Activated CD4-positive, alpha-beta T cell treated with anti-CD3 and anti-CD28 coated beads for 36 hours (primary cell): ENCODE measurements around the gene RPS6KC1. TPM values are rescaled to one million over a fixed set of nuclear protein-coding genes. Genes with fewer than 3 reads are reported as not detected.

Experiments used
- ATAC-seq: fragments of 200-7000 bp; cut with Tn5 transposase; one replicate; pipeline ENCODE4 v1.10.0; 2021; ENCODE audit warnings: mild to moderate bottlenecking, moderate library complexity
- CTCF ChIA-PET: fragments of 350-600 bp; sonication (Branson Sonifier 250); formaldehyde crosslinking; loops from one replicate; lab custom pipeline; 2021; ENCODE audit warnings: antibody characterized with exemption; lab: Charles Lee
- POLR2A ChIA-PET: fragments of 350-600 bp; sonication (Branson Sonifier 250); formaldehyde crosslinking; loops from one replicate; lab custom pipeline; 2021; ENCODE audit warnings: antibody characterized with exemption, inconsistent platforms; lab: Charles Lee
- DNase-seq: peaks from one replicate; pipeline ENCODE4 v3.0.0-alpha.2; 2020
- H3K27ac Mint-ChIP-seq: one replicate; pipeline ENCODE4 v1.8.0; 2021; ENCODE audit warnings: mixed read lengths
- H3K27me3 Mint-ChIP-seq: one replicate; pipeline ENCODE4 v1.8.0; 2021; ENCODE audit warnings: mixed read lengths
- H3K36me3 Mint-ChIP-seq: one replicate; pipeline ENCODE4 v1.8.0; 2021; ENCODE audit warnings: low read depth, mixed read lengths
- H3K4me1 Mint-ChIP-seq: one replicate; pipeline ENCODE4 v1.8.0; 2021; ENCODE audit warnings: mixed read lengths
- H3K4me3 Mint-ChIP-seq: one replicate; pipeline ENCODE4 v1.8.0; 2021; ENCODE audit warnings: mild to moderate bottlenecking, moderate library complexity, mixed read lengths
- H3K9me3 Mint-ChIP-seq: one replicate; pipeline ENCODE4 v1.8.0; 2021; ENCODE audit warnings: low read depth, mixed read lengths
- intact Hi-C, 2 experiments: fragments of 100-400 bp; cut with DNase I in 1 of 2; cut with micrococcal nuclease in 1 of 2; formaldehyde crosslinking; loops; one replicate each; pipeline versions ENCODE4 v1.14.2 to v1.15.1; 2022 to 2024; cut with DNase I, micrococcal nuclease
- total RNA-seq, 2 experiments: library from RNA; stranded (reverse); gene quantifications; one replicate each; pipeline ENCODE4 v1.2.3, GENCODE V29; 2021

The RPS6KC1 gene
- total RNA-seq, 2 experiments from 2014 or later: 4.9 to 5.7 TPM

- intact Hi-C loops: loop anchor here in 1 of 2 experiments (5.0 kb wide), 1 partner anchor 263 kb away; the partner anchor contains the start of genes NSL1 and TATDN3
- no peak for DNase-seq
- no peak for ATAC-seq
- H3K4me3 Mint-ChIP-seq: no peak overlapping the region
- peaks cover 7% of the 10 kb centered on the region for H3K36me3 Mint-ChIP-seq
- peaks cover 10% of the 10 kb centered on the region for H3K9me3 Mint-ChIP-seq
- H3K27ac Mint-ChIP-seq: no peak overlapping the region
- ChIA-PET CTCF (interaction anchor here (0.9 to 1.6 kb wide), 3 partner anchors 12 to 68 kb away, joined by 3 read pairs; no protein-coding TSS in a partner anchor), POLR2A (no interaction called here)
- H3K4me1 Mint-ChIP-seq: peaks cover 22% of the 10 kb centered on the region
- no peaks in the 10 kb centered on the region for H3K27me3 Mint-ChIP-seq
Measured at GRCh38 chr1:213054733-213055591, 3.9 kb downstream of the RPS6KC1 start.

DNA sequence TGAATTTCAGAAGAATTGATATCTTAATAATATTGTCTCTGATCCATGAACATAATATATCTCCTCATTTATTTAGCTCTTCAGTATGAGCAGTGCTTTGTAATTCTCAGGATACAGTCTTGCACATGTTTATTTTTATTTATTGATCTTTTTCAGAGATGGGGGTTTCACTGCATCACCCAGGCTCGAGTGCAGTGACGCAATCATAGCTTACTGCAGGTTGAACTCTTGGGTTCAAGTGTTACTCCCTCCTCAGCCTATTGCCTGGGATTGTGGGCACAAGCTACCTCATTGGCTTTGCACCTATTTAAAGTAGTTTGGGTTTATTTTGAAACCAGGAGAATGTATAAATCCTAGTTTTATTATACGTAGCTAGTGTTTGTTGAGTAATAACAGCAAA lies 4.7 kb downstream of the RPS6KC1 start:
- no peak overlapping the region for H3K4me3 Mint-ChIP-seq
- peaks cover 2% of the 10 kb centered on the region for H3K9me3 Mint-ChIP-seq
- DNase-seq (no peak), ATAC-seq (no peak)
- CTCF ChIA-PET: interaction anchor here (0.9 to 1.6 kb wide), 4 partner anchors 11 to 110 kb away, joined by 3 read pairs; no protein-coding TSS in a partner anchor
- H3K27me3 Mint-ChIP-seq: no peaks in the 10 kb centered on the region
- POLR2A ChIA-PET: no interaction called here
- intact Hi-C loops: no loop called here
- H3K27ac Mint-ChIP-seq: no peak overlapping the region
- peaks cover 14% of the 10 kb centered on the region for H3K4me1 Mint-ChIP-seq
- H3K36me3 Mint-ChIP-seq: peaks cover under 1% of the 10 kb centered on the region

GRCh38 chr1:213057264-213058059 lies 6.4 kb downstream of the RPS6KC1 start:
- POLR2A ChIA-PET: no interaction called here
- Mint-ChIP-seq H3K9me3 (peaks cover 2% of the 10 kb centered on the region), H3K27ac (no peak overlapping the region), H3K4me1 (peaks cover 9% of the 10 kb centered on the region), H3K27me3 (no peaks in the 10 kb centered on the region), H3K36me3 (peaks cover 2% of the 10 kb centered on the region), H3K4me3 (no peak overlapping the region)
- CTCF ChIA-PET: interaction anchor here (1.5 kb wide), 1 partner anchor 63 kb away, joined by 4 read pairs; no protein-coding TSS in a partner anchor
- intact Hi-C loops: no loop called here
- ATAC-seq: no peak
- no peak for DNase-seq

GRCh38 chr1:213060836-213061235 lies 9.8 kb downstream of the RPS6KC1 start:
- Mint-ChIP-seq H3K4me3 (no peak overlapping the region), H3K27ac (no peak overlapping the region), H3K9me3 (peaks cover 2% of the 10 kb centered on the region), H3K36me3 (peaks cover 2% of the 10 kb centered on the region), H3K27me3 (no peaks in the 10 kb centered on the region), H3K4me1 (no peaks in the 10 kb centered on the region)
- CTCF ChIA-PET: interaction anchor here (0.6 to 1.4 kb wide), 2 partner anchors 259 to 329 kb away, joined by 3 to 4 read pairs; no protein-coding TSS in a partner anchor
- POLR2A ChIA-PET: no interaction called here
- no peak for ATAC-seq
- no peak for DNase-seq
- intact Hi-C loops: no loop called here

DNA sequence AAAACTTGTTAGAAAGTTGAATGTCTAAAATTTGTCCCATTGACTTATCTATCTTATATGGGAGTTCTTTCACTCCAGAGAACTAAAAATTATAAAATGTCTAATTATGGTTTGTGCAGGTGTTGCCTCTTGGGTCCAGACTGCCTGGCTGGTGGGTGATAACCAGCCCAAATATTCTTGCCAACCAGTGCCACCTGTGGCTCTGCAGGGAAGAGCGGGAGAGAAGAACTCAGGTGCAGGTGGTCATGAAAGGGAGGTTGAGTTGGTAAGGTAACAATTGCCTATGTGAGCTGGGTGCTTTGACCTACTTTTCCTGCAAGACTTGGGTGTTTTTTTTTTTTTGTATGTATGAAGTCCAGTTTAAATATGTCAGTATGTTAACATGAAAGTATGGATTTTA lies 10.2 kb downstream of the RPS6KC1 start:
- intact Hi-C loops: no loop called here
- POLR2A ChIA-PET: no interaction called here
- Mint-ChIP-seq H3K27me3 (no peaks in the 10 kb centered on the region), H3K4me3 (no peak overlapping the region), H3K9me3 (peaks cover 2% of the 10 kb centered on the region), H3K4me1 (no peaks in the 10 kb centered on the region), H3K27ac (no peak overlapping the region), H3K36me3 (peaks cover 2% of the 10 kb centered on the region)
- CTCF ChIA-PET: interaction anchor here (0.6 to 1.4 kb wide), 2 partner anchors 259 to 330 kb away, joined by 3 to 4 read pairs; no protein-coding TSS in a partner anchor
- DNase-seq (no peak), ATAC-seq (no peak)

GRCh38 chr1:213065800-213066199 lies 14.8 kb downstream of the RPS6KC1 start:
- intact Hi-C loops: no loop called here
- Mint-ChIP-seq H3K4me1 (peaks cover 7% of the 10 kb centered on the region), H3K36me3 (peaks cover 2% of the 10 kb centered on the region), H3K9me3 (no peaks in the 10 kb centered on the region), H3K4me3 (no peak overlapping the region), H3K27me3 (no peaks in the 10 kb centered on the region), H3K27ac (no peak overlapping the region)
- POLR2A ChIA-PET: no interaction called here
- no peak for DNase-seq
- CTCF ChIA-PET: no interaction called here
- ATAC-seq: no peak

GRCh38 chr1:213066363-213066762 lies 15.3 kb downstream of the RPS6KC1 start:
- no peak for ATAC-seq
- no peak for DNase-seq
- Mint-ChIP-seq H3K4me3 (no peak overlapping the region), H3K27ac (no peak overlapping the region), H3K27me3 (no peaks in the 10 kb centered on the region), H3K9me3 (no peaks in the 10 kb centered on the region), H3K36me3 (no peaks in the 10 kb centered on the region), H3K4me1 (peaks cover 7% of the 10 kb centered on the region)
- intact Hi-C loops: no loop called here
- ChIA-PET CTCF (interaction anchor here (1.2 kb wide), 1 partner anchor 10 kb away, joined by 3 read pairs; no protein-coding TSS in a partner anchor), POLR2A (no interaction called here)

DNA sequence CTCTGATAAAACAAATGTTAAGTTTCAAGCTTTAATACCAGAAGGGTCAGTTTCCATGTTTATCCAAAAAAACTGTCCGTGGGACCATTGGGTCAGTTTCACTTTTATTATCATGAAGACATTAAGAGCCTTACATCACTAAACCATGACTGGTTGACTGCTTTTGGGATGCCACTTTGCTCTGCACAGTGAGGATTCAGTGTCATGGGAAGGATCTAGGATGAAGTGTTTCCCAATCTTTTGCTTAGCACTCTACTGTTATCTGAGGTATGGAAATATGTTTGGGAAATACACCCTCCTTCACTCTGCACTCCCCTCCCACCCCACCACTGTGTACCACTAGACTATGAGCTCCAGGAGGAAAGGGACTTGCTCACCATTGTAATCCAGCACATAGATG lies 16.3 kb downstream of the RPS6KC1 start:
- H3K4me3 Mint-ChIP-seq: no peak overlapping the region
- H3K36me3 Mint-ChIP-seq: no peaks in the 10 kb centered on the region
- H3K27me3 Mint-ChIP-seq: no peaks in the 10 kb centered on the region
- H3K9me3 Mint-ChIP-seq: no peaks in the 10 kb centered on the region
- ATAC-seq: no peak
- CTCF ChIA-PET: interaction anchor here (1.2 kb wide), 1 partner anchor 11 kb away, joined by 3 read pairs; no protein-coding TSS in a partner anchor
- no peak overlapping the region for H3K27ac Mint-ChIP-seq
- intact Hi-C loops: no loop called here
- no peak for DNase-seq
- POLR2A ChIA-PET: no interaction called here
- H3K4me1 Mint-ChIP-seq: peaks cover 12% of the 10 kb centered on the region

DNA sequence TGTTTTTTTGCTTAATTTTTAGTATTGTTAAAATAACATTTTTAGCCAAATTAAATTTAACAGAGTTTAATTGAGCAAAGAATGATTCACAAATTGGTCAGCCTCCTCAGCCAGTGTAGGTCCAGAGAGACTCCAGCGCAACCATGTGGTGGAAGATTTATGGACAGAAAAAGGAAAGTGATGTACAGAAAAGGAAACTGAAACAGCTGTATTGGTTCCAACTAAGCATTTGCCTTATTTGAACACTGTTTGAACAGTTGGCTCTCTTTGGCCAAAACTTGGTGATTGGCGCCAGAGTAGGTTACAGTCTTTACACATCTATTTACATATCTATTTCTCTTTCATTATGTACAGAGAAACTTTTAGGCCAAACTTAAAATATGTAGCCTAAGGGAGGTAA lies 19.4 kb downstream of the RPS6KC1 start:
- peak; percentile 49 for DNase-seq
- no peaks in the 10 kb centered on the region for H3K9me3 Mint-ChIP-seq
- H3K4me1 Mint-ChIP-seq: peaks cover 15% of the 10 kb centered on the region
- peaks cover 2% of the 10 kb centered on the region for H3K36me3 Mint-ChIP-seq
- peak; percentile 88 for ATAC-seq
- no peak overlapping the region for H3K4me3 Mint-ChIP-seq
- ChIA-PET POLR2A (no interaction called here), CTCF (interaction anchor here (0.6 to 1.6 kb wide), 7 partner anchors 9 to 484 kb away, joined by 3 to 7 read pairs (median 3); partner anchors contain the start of gene RPS6KC1)
- no peak overlapping the region for H3K27ac Mint-ChIP-seq
- intact Hi-C loops: loop anchor here (1.0 kb wide), 2 partner anchors 19 to 212 kb away; partner anchors contain the start of genes FLVCR1 (in 1 of the 2) and RPS6KC1 (in 1 of the 2)
- H3K27me3 Mint-ChIP-seq: no peaks in the 10 kb centered on the region

- H3K4me3 Mint-ChIP-seq: no peak overlapping the region
- no peak for ATAC-seq
- no peak for DNase-seq
- H3K9me3 Mint-ChIP-seq: no peaks in the 10 kb centered on the region
- ChIA-PET POLR2A (no interaction called here), CTCF (no interaction called here)
- H3K27ac Mint-ChIP-seq: no peak overlapping the region
- H3K36me3 Mint-ChIP-seq: peaks cover 2% of the 10 kb centered on the region
- intact Hi-C loops: no loop called here
- H3K4me1 Mint-ChIP-seq: peaks cover 8% of the 10 kb centered on the region
- no peaks in the 10 kb centered on the region for H3K27me3 Mint-ChIP-seq
Measured at GRCh38 chr1:213075725-213076124, 24.7 kb downstream of the RPS6KC1 start.
